A673 (cell line): ENCODE measurements around the gene HERC3. TPM values are rescaled to one million over a fixed set of nuclear protein-coding genes. Genes with fewer than 3 reads are reported as not detected.

Experiments
- BruUV-seq: library from RNA; stranded (reverse); fragments of 400-500 nt; replicated peaks from 2 replicates; lab custom pipeline; 2021; lab: Mats Ljungman, UMichigan
- CTCF ChIA-PET: fragments of 300-600 bp; sonication (Branson Sonifier 250); formaldehyde crosslinking; loops from one replicate; lab custom pipeline; 2022; ENCODE audit warnings: antibody characterized with exemption; lab: Charles Lee
- POLR2A ChIA-PET: fragments of 300-600 bp; sonication (Branson Sonifier 250); formaldehyde crosslinking; loops from one replicate; lab custom pipeline; 2022; ENCODE audit warnings: antibody characterized with exemption; ENCODE audit not compliant: low non-redundant PET; lab: Charles Lee
- DNase-seq: peaks from one replicate; pipeline ENCODE4 v3.0.0-alpha.2; 2015; ENCODE audit warnings: low spot score
- H3K27ac ChIP-seq: fragments of 200-600 bp; sonication (generic); 2 replicates; pipeline ENCODE4 v1.5.1; 2016; ENCODE audit warnings: mixed run types, low read depth, mild to moderate bottlenecking, mixed read lengths, antibody characterized with exemption, low read length; ENCODE audit not compliant: poor library complexity, severe bottlenecking
- H3K27me3 ChIP-seq: fragments of 200-600 bp; sonication (generic); replicated peaks from 2 replicates; pipeline ENCODE4 v1.6.1; 2017; ENCODE audit warnings: mixed run types, low read depth, mild to moderate bottlenecking, mixed read lengths, antibody characterized with exemption, low read length; ENCODE audit not compliant: insufficient read depth, poor library complexity
- H3K36me3 ChIP-seq: fragments of 200-600 bp; sonication (generic); 2 replicates; pipeline ENCODE4 v1.6.1; 2016; ENCODE audit warnings: mixed run types, mild to moderate bottlenecking, mixed read lengths, antibody characterized with exemption, low read length; ENCODE audit not compliant: insufficient read depth, poor library complexity, severe bottlenecking
- H3K4me1 ChIP-seq: fragments of 200-600 bp; sonication (generic); 2 replicates; pipeline ENCODE4 v1.6.1; 2017; ENCODE audit warnings: mixed run types, mild to moderate bottlenecking, mixed read lengths, antibody characterized with exemption, low read length; ENCODE audit not compliant: insufficient read depth, poor library complexity, severe bottlenecking
- H3K4me3 ChIP-seq: fragments of 200-600 bp; sonication (generic); 2 replicates; pipeline ENCODE4 v1.5.1; 2016; ENCODE audit warnings: low read depth, mixed run types, mild to moderate bottlenecking, mixed read lengths, low read length; ENCODE audit not compliant: poor library complexity, severe bottlenecking
- H3K9me3 ChIP-seq: fragments of 200-600 bp; sonication (generic); 2 replicates; pipeline ENCODE4 v1.6.1; 2016; ENCODE audit warnings: mixed run types, low read depth, mild to moderate bottlenecking, mixed read lengths, antibody characterized with exemption, low read length; ENCODE audit not compliant: poor library complexity, severe bottlenecking
- EZH2 ChIP-seq: fragments of 200-600 bp; sonication (generic); IDR thresholded peaks from 2 replicates; pipeline ENCODE4 v1.6.1; 2017; ENCODE audit warnings: borderline replicate concordance, low read depth, mild to moderate bottlenecking, mixed read lengths, antibody characterized with exemption, low read length; ENCODE audit not compliant: poor library complexity, severe bottlenecking
- intact Hi-C: fragments of 100-400 bp; cut with micrococcal nuclease; formaldehyde crosslinking; loops from one replicate; pipeline ENCODE4 v1.10.0; 2022; ENCODE audit not compliant: unreplicated experiment
- total RNA-seq: library from RNA; stranded (reverse); gene quantifications from 2 replicates; pipeline ENCODE4 v1.2.3, GENCODE V29; 2021
- TF ChIP-seq, protein P1 (sequence below): fragments of 300-800, 200-600 bp; sonication (generic); conservative IDR thresholded peaks from 2 replicates; pipeline ENCODE4 v1.5.1; 2017; ENCODE audit warnings: low read depth, mild to moderate bottlenecking, antibody characterized with exemption, low read length, moderate library complexity, mixed read lengths

HERC3 gene
- total RNA-seq, 1 experiment from 2014 or later, result 0.71 TPM

DNA sequence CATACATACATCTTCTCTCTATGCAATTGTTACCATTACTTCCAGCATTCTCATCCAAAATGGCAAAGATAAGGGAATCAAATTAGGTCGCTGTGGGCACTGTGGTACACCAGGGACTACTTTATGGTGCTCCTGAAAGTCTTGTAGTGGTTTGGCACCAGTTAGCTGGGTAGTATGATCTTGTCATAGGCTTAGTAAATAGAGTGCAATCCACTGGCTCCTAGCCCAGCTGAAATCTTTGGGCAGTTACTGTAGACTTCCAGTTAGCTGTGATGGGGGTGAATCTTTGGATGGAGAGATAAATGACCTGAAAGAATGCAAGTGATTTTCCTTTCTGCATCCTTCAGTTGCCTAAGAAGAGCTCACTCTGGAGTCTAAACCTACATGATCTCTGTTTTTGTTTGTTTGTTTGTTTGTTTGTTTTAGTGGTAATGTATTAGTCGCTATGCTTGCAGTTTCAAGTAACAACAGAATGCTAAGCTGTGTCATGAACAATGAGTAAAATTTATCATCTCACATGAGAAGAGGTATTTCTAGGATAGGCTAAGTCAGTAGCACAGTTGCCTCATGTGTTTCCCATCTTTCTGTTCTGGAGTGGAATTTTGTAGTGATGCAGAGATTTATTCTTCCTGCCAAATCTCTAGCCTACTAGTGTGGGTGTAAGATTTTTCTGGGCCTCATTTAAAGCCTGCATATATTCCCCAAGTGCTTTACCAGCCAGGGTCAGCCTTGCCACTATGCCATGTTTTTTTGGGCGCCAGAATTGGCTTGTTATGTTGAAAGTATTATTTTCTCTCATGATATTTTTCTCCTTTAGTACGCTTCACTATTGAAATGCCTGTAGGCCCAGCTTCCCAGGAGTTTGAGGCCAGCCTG, 24.2 kb downstream of the HERC3 start:
- no peak for DNase-seq
- H3K4me1 ChIP-seq, result peaks cover 13% of the 10 kb centered on the region
- no TSS peak for BruUV-seq
- H3K27ac ChIP-seq, result no peak overlapping the region
- no peaks in the 10 kb centered on the region for H3K27me3 ChIP-seq
- CTCF ChIA-PET, result no interaction called here
- no peaks in the 10 kb centered on the region for H3K36me3 ChIP-seq
- no peaks in the 10 kb centered on the region for H3K9me3 ChIP-seq
- POLR2A ChIA-PET, result no interaction called here
- intact Hi-C loops, result no loop called here
- TF ChIP-seq, protein P1, sequence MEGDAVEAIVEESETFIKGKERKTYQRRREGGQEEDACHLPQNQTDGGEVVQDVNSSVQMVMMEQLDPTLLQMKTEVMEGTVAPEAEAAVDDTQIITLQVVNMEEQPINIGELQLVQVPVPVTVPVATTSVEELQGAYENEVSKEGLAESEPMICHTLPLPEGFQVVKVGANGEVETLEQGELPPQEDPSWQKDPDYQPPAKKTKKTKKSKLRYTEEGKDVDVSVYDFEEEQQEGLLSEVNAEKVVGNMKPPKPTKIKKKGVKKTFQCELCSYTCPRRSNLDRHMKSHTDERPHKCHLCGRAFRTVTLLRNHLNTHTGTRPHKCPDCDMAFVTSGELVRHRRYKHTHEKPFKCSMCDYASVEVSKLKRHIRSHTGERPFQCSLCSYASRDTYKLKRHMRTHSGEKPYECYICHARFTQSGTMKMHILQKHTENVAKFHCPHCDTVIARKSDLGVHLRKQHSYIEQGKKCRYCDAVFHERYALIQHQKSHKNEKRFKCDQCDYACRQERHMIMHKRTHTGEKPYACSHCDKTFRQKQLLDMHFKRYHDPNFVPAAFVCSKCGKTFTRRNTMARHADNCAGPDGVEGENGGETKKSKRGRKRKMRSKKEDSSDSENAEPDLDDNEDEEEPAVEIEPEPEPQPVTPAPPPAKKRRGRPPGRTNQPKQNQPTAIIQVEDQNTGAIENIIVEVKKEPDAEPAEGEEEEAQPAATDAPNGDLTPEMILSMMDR, result no peak
- no peak for TF ChIP-seq EZH2
- no peak overlapping the region for H3K4me3 ChIP-seq

- H3K27ac ChIP-seq, result no peak overlapping the region
- no TSS peak for BruUV-seq
- POLR2A ChIA-PET, result no interaction called here
- H3K4me1 ChIP-seq, result peaks cover under 1% of the 10 kb centered on the region
- intact Hi-C loops, result no loop called here
- TF ChIP-seq, protein P1, result no peak
- TF ChIP-seq EZH2, result no peak
- H3K4me3 ChIP-seq, result no peak overlapping the region
- H3K9me3 ChIP-seq, result no peaks in the 10 kb centered on the region
- H3K36me3 ChIP-seq, result no peaks in the 10 kb centered on the region
- CTCF ChIA-PET, result no interaction called here
- DNase-seq, result no peak
- no peaks in the 10 kb centered on the region for H3K27me3 ChIP-seq
Observed at GRCh38 chr4:88618782-88619485, 26.7 kb downstream of the HERC3 start.

GRCh38 chr4:88619971-88620370, 27.7 kb downstream of the HERC3 start:
- H3K4me1 ChIP-seq, result no peaks in the 10 kb centered on the region
- TF ChIP-seq, protein P1, result no peak
- no peak for TF ChIP-seq EZH2
- no peaks in the 10 kb centered on the region for H3K36me3 ChIP-seq
- no peak for DNase-seq
- intact Hi-C loops, result no loop called here
- no peaks in the 10 kb centered on the region for H3K27me3 ChIP-seq
- ChIA-PET POLR2A (no interaction called here), CTCF (no interaction called here)
- H3K27ac ChIP-seq, result no peak overlapping the region
- BruUV-seq, result no TSS peak
- no peaks in the 10 kb centered on the region for H3K9me3 ChIP-seq
- no peak overlapping the region for H3K4me3 ChIP-seq
